Spleen (tissue), 11 donors: Measurements from ENCODE around the gene AMN1. TPM values are rescaled to one million over a fixed set of nuclear protein-coding genes. Genes with fewer than 3 reads are reported as not detected.

Experiments
- DNase-seq: peaks from one replicate; pipeline ENCODE4 v3.0.0-alpha.2; 2020
- H3K27ac ChIP-seq, 8 donors: fragments of 200-600 bp; sonication (generic) in 7 of 8; 1 replicate in 4 of 8; 2 replicates in 4 of 8; pipeline versions ENCODE4 v1.5.0 to v1.8.0; 2016 to 2021; ENCODE audit warnings: inconsistent platforms in 4 of 8, mild to moderate bottlenecking in 4 of 8, moderate library complexity in 1 of 8
- H3K27me3 ChIP-seq, 7 donors: fragments of 200-600 bp; sonication (generic) in 6 of 7; replicated peaks in 1 of 7; 1 replicate in 4 of 7; 2 replicates in 3 of 7; pipeline versions ENCODE4 v1.5.0 to v1.8.0; 2016 to 2021; ENCODE audit warnings: inconsistent platforms in 3 of 7, mild to moderate bottlenecking in 1 of 7
- H3K36me3 ChIP-seq, 6 donors: fragments of 200-600 bp; sonication (generic) in 5 of 6; 1 replicate in 4 of 6; 2 replicates in 2 of 6; pipeline versions ENCODE4 v1.5.0 to v1.8.0; 2016 to 2021; ENCODE audit warnings: inconsistent platforms in 2 of 6
- H3K4me1 ChIP-seq, 6 donors: fragments of 200-600 bp; sonication (generic) in 5 of 6; 1 replicate in 3 of 6; 2 replicates in 3 of 6; pipeline versions ENCODE4 v1.5.0 to v1.8.0; 2016 to 2021; ENCODE audit warnings: inconsistent platforms in 3 of 6
- H3K4me3 ChIP-seq, 8 donors: fragments of 200-600 bp; sonication (generic) in 7 of 8; 1 replicate in 4 of 8; 2 replicates in 4 of 8; pipeline versions ENCODE4 v1.5.0 to v1.8.0; 2016 to 2021; ENCODE audit warnings: inconsistent platforms in 4 of 8, mild to moderate bottlenecking in 4 of 8, moderate library complexity in 2 of 8
- H3K9me3 ChIP-seq, 8 donors: fragments of 200-600 bp; sonication (generic) in 7 of 8; 1 replicate in 4 of 8; 2 replicates in 4 of 8; pipeline versions ENCODE4 v1.5.0 to v1.8.0; 2016 to 2021; ENCODE audit warnings: inconsistent platforms in 4 of 8
- POLR2A ChIP-seq, 3 donors: fragments of 450-650 bp; IDR thresholded peaks; one replicate each; pipeline ENCODE4 v1.5.1; 2017; ENCODE audit warnings: antibody characterized with exemption in 3 of 3, mild to moderate bottlenecking in 1 of 3
- POLR2AphosphoS5 ChIP-seq, 3 donors: sonication (generic); formaldehyde crosslinking; IDR thresholded peaks; one replicate each; pipeline ENCODE4 v1.5.1; 2017; ENCODE audit warnings: antibody characterized with exemption in 3 of 3
- WGBS, 5 donors: extraction: QIAGEN DNeasy Blood & Tissue Kit in 3 of 5; methylation state at CpG; one replicate each; pipeline versions ENCODE4 v1.1.5 to v1.1.7; 2013 to 2018; 5-methylcytosine and 5-hydroxymethylcytosine counted together
- intact Hi-C: fragments of 100-400 bp; cut with DNase I; formaldehyde crosslinking; loops from one replicate; pipeline ENCODE4 v1.15.0; 2023; ENCODE audit warnings: low total_unique reads
- polyA plus RNA-seq, 3 donors: library from polyadenylated mRNA; stranded (reverse); fragments of 200-250 nt; gene quantifications; one replicate each; pipeline ENCODE4 v1.2.1, GENCODE V29; 2013
- total RNA-seq, 7 donors: library from RNA; depleted of rRNA in 3 of 7; stranded (reverse); fragments of >200 nt in 3 of 7; fragmentation: NEBNext Ultra II Directional in 4 of 7; extraction: Animal tissue kit (Norgen Biotek cat#: 25700) in 4 of 7; gene quantifications; one replicate each; pipeline versions ENCODE4 v1.1.0 to v1.2.1, GENCODE V29; 2016 to 2021
- TF ChIP-seq, protein P1 (sequence below), 11 experiments: fragments of 200-600 bp in 7 of 11; fragments of 450-650 bp in 4 of 11; sonication (generic) in 4 of 11; IDR thresholded peaks in 8 of 11; conservative IDR thresholded peaks in 3 of 11; 1 replicate in 7 of 11; 2 replicates in 4 of 11; pipeline versions ENCODE4 v1.4.0 to v1.8.0; 2016 to 2021; ENCODE audit warnings: antibody characterized with exemption in 11 of 11, inconsistent platforms in 4 of 11, mild to moderate bottlenecking in 1 of 11
- donor health status: healthy with polysubstance abuse.
- donor health status: DM: no; HTN: no; CAD: no; lungs with moderate emphysema.
- donor health status: DM: no; HTN: no; CAD: no.
- donor health status: Bipolar disorder and iron deficiency.
- donor health status: healthy.
- donor health status: DM: no; HTN: no; CAD: no.
- donor health status: DM: yes; HTN: yes; CAD: no.

Gene AMN1
- total and polyA plus RNA-seq, 10 donors, result 12.9 to 27.4 (median 16.1) TPM

DNA sequence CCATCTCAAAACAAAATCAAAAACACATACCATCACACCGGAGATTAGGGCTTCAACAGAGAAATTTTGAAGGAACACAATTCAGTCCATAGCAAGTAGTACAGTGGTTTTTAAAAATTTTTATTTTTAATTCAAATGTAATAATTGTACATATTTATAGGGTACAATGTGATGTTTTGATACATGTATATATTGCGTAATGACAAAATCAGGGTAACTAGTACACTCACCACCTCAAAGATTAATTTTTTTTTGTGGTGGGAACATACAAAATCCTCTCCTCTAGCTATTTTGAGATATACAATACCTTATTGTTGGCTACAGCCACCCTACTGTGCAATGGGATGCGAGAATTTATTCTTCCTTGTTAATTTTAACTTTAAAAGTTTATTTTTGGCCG is 95.4 kb downstream of the AMN1 start:
- no peak overlapping the region for H3K4me3 ChIP-seq
- TF ChIP-seq, protein P1, sequence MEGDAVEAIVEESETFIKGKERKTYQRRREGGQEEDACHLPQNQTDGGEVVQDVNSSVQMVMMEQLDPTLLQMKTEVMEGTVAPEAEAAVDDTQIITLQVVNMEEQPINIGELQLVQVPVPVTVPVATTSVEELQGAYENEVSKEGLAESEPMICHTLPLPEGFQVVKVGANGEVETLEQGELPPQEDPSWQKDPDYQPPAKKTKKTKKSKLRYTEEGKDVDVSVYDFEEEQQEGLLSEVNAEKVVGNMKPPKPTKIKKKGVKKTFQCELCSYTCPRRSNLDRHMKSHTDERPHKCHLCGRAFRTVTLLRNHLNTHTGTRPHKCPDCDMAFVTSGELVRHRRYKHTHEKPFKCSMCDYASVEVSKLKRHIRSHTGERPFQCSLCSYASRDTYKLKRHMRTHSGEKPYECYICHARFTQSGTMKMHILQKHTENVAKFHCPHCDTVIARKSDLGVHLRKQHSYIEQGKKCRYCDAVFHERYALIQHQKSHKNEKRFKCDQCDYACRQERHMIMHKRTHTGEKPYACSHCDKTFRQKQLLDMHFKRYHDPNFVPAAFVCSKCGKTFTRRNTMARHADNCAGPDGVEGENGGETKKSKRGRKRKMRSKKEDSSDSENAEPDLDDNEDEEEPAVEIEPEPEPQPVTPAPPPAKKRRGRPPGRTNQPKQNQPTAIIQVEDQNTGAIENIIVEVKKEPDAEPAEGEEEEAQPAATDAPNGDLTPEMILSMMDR (IDR thresholded peaks at IDR 0.05 in 8 of 11, conservative IDR thresholded peaks at IDR 0.05 in 3 of 11), result no peak
- TF ChIP-seq POLR2A (IDR thresholded peaks at IDR 0.05) (no peak), POLR2AphosphoS5 (IDR thresholded peaks at IDR 0.05) (no peak)
- WGBS, 5 donors, result 80 to 93% (median 86%) methylated on average over 4 of the region's 4 CpGs
- H3K4me1 ChIP-seq, result peaks cover 0 to 39% (median 13%) of the 10 kb centered on the region in 6 donors
- intact Hi-C loops, result no loop called here
- DNase-seq, result no peak
- H3K9me3 ChIP-seq, result no peaks in the 10 kb centered on the region
- no peak overlapping the region for H3K27ac ChIP-seq
- no peaks in the 10 kb centered on the region for H3K27me3 ChIP-seq
- H3K36me3 ChIP-seq, result no peaks in the 10 kb centered on the region

DNA sequence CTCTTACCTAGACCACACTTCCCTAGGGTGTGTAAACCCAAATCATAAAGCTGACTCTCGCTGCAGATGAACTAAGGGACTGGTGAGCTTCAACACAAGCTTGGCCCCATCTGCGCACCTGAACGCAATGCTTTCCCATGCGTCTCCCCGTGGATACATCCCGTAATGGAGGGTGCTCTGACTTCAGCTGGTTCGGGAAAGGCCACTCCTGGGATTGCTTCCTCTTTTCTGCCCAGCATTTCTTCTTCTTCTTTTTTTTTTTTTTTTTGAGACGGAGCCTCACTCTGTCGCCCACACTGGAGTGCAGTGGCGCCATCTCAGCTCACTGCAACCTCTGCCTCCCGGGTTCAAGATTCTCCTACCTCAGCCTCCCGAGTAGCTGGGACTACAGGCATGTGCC is 97.0 kb downstream of the AMN1 start:
- Histone ChIP-seq H3K4me3 (no peak overlapping the region), H3K36me3 (no peaks in the 10 kb centered on the region), H3K9me3 (no peaks in the 10 kb centered on the region), H3K27me3 (no peaks in the 10 kb centered on the region), H3K4me1 (peaks cover 0 to 32% (median 9%) of the 10 kb centered on the region in 6 donors), H3K27ac (no peak overlapping the region)
- no peak for TF ChIP-seq POLR2AphosphoS5 (IDR thresholded peaks at IDR 0.05)
- TF ChIP-seq, protein P1 (IDR thresholded peaks at IDR 0.05 in 8 of 11, conservative IDR thresholded peaks at IDR 0.05 in 3 of 11), result no peak
- no peak for TF ChIP-seq POLR2A (IDR thresholded peaks at IDR 0.05)
- WGBS, 5 donors, result 58 to 75% (median 65%) methylated on average over 12 of the region's 12 CpGs
- no peak for DNase-seq
- intact Hi-C loops, result no loop called here

DNA sequence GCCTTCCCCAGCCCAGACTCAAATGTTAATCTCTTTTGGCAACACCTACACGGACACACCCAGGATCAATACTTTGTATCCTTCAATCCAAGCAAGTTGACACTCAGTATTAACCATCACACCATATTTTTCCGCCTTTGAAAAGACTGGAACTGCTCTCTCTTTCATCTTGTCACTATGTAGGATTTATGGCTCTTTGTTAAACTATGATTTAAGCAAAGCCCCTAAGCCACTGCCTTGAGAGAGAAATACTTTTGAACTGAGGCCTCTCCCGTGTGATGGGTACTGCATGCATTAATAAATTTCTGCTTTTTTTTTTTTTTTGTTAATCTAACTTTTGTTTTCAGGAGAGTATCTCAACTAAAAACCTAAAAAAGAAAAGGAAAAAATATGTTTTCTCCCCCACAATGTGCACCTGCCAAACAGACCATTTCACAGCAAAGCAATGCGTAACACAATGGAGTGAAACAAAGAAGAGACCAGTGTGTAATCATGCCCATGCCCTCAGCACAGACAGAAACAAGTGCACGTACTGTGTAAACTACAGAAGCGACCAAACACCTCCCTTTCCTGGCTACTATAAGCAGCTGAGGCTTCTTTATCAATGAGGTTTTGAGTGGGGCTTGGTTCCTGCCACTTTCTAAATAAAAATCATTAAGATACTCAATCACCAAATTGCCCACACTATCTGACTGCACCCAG is 97.6 kb downstream of the AMN1 start:
- WGBS, 5 donors, result 88 to 92% (median 91%) methylated on average over 6 of the region's 6 CpGs
- H3K4me3 ChIP-seq, result no peak overlapping the region
- H3K27me3 ChIP-seq, result no peaks in the 10 kb centered on the region
- TF ChIP-seq, protein P1 (IDR thresholded peaks at IDR 0.05 in 8 of 11, conservative IDR thresholded peaks at IDR 0.05 in 3 of 11), result no peak
- TF ChIP-seq POLR2A (IDR thresholded peaks at IDR 0.05) (no peak), POLR2AphosphoS5 (IDR thresholded peaks at IDR 0.05) (no peak)
- peaks cover 0 to 26% (median 4%) of the 10 kb centered on the region in 6 donors for H3K4me1 ChIP-seq
- intact Hi-C loops, result no loop called here
- no peaks in the 10 kb centered on the region for H3K36me3 ChIP-seq
- no peak for DNase-seq
- no peaks in the 10 kb centered on the region for H3K9me3 ChIP-seq
- no peak overlapping the region for H3K27ac ChIP-seq

DNA sequence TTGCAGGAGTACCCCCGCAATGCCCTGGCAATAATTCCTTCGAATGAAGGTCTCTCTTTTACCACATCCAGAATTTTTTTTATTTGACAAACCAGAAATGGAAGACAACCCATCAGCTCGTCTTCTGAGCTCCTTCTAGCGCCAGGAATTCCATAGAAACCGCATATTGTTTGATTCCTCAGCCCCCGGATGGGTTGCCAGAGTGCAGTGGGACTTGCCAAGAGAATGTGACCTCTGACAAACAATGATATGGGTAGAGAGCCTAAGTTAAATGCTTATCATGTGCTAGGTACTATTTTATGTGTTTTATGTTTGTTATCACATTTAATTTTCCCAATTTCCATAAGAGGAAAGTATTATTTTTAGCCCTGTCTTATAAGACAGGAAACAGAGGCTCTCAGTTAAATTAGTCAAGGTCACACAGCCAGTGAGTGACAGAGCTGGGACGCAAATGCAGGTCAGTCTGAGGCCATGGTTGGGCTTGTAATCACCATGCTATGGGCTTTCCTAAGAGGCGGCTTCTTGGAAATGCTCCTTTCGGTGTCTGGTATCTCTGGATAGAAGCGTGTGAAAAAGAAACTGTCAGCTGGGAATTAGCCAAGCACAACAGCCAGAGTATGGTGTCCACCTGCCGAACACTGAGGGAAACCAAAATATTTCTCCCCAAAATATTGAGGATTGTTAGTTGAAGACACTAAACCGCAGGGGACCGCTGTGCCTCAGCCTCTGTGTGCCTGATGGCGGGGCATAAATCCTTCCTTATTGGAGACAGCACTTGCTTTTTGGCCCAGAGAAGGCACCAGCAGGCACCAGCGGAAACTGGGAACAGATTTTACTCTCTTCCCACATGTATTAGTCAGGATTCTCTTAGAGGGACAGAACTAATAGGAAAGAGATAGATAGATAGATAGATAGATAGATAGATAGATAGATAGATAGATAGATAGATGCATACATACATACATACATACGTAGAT is 98.8 kb downstream of the AMN1 start:
- Histone ChIP-seq H3K36me3 (no peaks in the 10 kb centered on the region), H3K4me1 (peaks cover 0 to 25% (median 4%) of the 10 kb centered on the region in 6 donors), H3K27ac (peak overlapping the region in 1 of 8 donors; percentile 17), H3K9me3 (no peaks in the 10 kb centered on the region), H3K27me3 (no peaks in the 10 kb centered on the region), H3K4me3 (no peak overlapping the region)
- TF ChIP-seq, protein P1 (IDR thresholded peaks at IDR 0.05 in 8 of 11, conservative IDR thresholded peaks at IDR 0.05 in 3 of 11), result no peak
- TF ChIP-seq POLR2AphosphoS5 (IDR thresholded peaks at IDR 0.05) (peak in 1 of 3 donors; percentile 53), POLR2A (IDR thresholded peaks at IDR 0.05) (no peak)
- DNase-seq, result no peak
- intact Hi-C loops, result no loop called here
- 61 to 73% (median 69%) methylated on average over 16 of the region's 16 CpGs for WGBS, 5 donors
